Pons (tissue), 1 donor: ENCODE measurements around the gene TM4SF4.

Source experiments
- DNase-seq: peaks from one replicate; pipeline ENCODE4 v3.0.0-alpha.2; 2016; ENCODE audit warnings: low spot score

Gene TM4SF4

GRCh38 chr3:149548669-149549065, 74.2 kb downstream of the TM4SF4 start:
- no peak for DNase-seq

- DNase-seq, result no peak
Measured at GRCh38 chr3:149551500-149551899, 77.0 kb downstream of the TM4SF4 start.

DNA sequence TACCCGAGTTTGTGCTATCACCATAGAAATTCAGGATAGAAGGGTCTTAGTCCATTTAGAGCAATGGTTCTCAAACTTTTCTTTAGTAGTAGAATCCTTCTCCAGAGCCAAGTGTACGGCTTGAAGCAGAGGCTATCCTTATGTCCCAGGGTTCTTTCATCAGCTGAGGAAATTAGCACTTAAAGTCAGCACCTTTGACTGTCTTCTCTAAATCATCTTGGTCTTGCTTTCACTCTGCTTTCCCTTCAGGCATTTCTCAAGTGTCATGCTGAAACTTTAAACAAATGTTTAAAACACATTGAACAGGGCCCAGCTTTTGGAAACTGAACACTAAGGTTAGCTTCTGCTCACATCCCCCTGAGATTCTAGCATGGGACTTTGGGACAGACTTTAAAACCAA, 78.2 kb downstream of the TM4SF4 start:
- DNase-seq, result no peak
